ENCODE data around the gene A1BG. TPM values are rescaled to one million over a fixed set of nuclear protein-coding genes. Genes with fewer than 3 reads are reported as not detected.

A1BG gene
- total and polyA plus RNA-seq, 2 of the 8 experiments (the other 6 are each of a cell fraction or from before 2014, with no cell fraction given): 20.8 to 69.6 TPM

DNA sequence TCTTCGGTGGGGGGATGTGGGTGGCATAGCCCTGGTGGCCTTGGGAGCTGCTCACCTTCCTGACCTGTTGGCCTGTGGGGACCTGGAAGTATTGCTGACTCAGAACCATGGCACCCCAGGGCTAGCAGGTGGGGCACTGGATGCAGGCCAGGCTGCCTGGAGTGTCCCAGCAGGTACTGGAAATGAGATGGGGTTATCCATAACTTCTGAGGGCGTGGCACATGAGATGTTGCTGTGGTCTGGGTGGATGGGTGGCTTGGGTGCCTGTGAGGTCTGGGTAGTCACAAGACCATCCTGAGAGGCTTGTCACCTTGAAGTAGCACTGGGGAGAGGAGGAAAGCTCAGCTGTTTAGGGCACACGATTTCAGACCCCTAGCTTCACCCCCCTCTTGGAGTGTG is 41.5 kb upstream of the A1BG start:
- WGBS, 2 experiments (ENCODE audit: extremely low coverage in 1 of 2, insufficient coverage in 1 of 2, insufficient read length in 1 of 2, insufficient replicate concordance in 2 of 2, low coverage in 1 of 2, low lambda C conversion rate in 2 of 2, missing lambda C conversion rate in 1 of 2): 88% methylated on average over 3 of the region's 3 CpGs; no CpG with 5 or more reads in 1 of the 2 experiments
- H4K91ac ChIP-seq (replicated peaks; ENCODE audit: insufficient read length, low read length): no peak overlapping the region
- H3K14ac ChIP-seq (ENCODE audit: insufficient read length): no peak overlapping the region
- H3K79me1 ChIP-seq (ENCODE audit: low read depth, low read length): 0 out of 2 replicates have a peak, but pooled peaks cover 2% of the 10 kb centered on the region
- no peak overlapping the region for H2BK15ac ChIP-seq (ENCODE audit: low read length)
- H3K4me3 ChIP-seq (ENCODE audit: extremely low read depth in 1 of 4, insufficient read depth in 2 of 4, low read depth in 3 of 4, low read length in 4 of 4): no peak overlapping the region
- H3K23me2 ChIP-seq (ENCODE audit: low read depth, low read length): peaks cover 7% of the 10 kb centered on the region; the same call in 1 of the 2 replicates
- ChIA-PET CTCF (ENCODE audit: partially characterized antibody) (interaction anchor here (0.6 to 1.3 kb wide), 3 partner anchors 28 to 55 kb away, joined by 3 to 4 read pairs (median 3); no protein-coding TSS in a partner anchor), POLR2A (ENCODE audit: partially characterized antibody) (interaction anchor here (1.0 to 7.2 kb wide), 16 partner anchors 8 to 75 kb away, joined by 3 to 78 read pairs (median 6); partner anchors contain the start of genes RPS5, ZNF324B, ZNF497 and ZNF584)
- H3K27me3 ChIP-seq (replicated peaks in 1 of 4; ENCODE audit: control insufficient read depth in 3 of 4, extremely low read depth in 1 of 4, insufficient read depth in 3 of 4, low read length in 3 of 4): peaks cover 3 to 13% (median 11%) of the 10 kb centered on the region in 4 experiments; a peak in 6 of 7 replicates
- DNase-seq (ENCODE audit: low read depth in 1 of 2, low spot score in 2 of 2) (peak in 1 of 2 experiments; percentile 52), FAIRE-seq (no peak)
- no peak overlapping the region for H2AFZ ChIP-seq (ENCODE audit: low read length)
- H4K8ac ChIP-seq (ENCODE audit: extremely low read depth, insufficient read depth, low read length): no peak overlapping the region
- H2AK5ac ChIP-seq (ENCODE audit: low read depth, low read length): no peak overlapping the region
- H3K4me1 ChIP-seq (replicated peaks in 1 of 4; ENCODE audit: control insufficient read depth in 3 of 4, insufficient read depth in 4 of 4, low read length in 3 of 4): peaks cover 0 to 20% (median 12%) of the 10 kb centered on the region in 4 experiments; a peak in 5 of 7 replicates
- no peak overlapping the region for H2BK20ac ChIP-seq (ENCODE audit: low read length)
- H3K36me3 ChIP-seq (ENCODE audit: control insufficient read depth in 2 of 4, insufficient read depth in 4 of 4, low read length in 3 of 4): peaks cover 16 to 43% (median 33%) of the 10 kb centered on the region in 4 experiments
- no peaks in the 10 kb centered on the region for H3K9me3 ChIP-seq (ENCODE audit: insufficient read depth in 2 of 2, low read depth in 1 of 2, low read length in 1 of 2)
- H3K9ac ChIP-seq (replicated peaks in 1 of 4; ENCODE audit: extremely low read depth in 1 of 4, low read depth in 3 of 4, low read length in 3 of 4): no peak overlapping the region
- H3K18ac ChIP-seq (ENCODE audit: extremely low read depth, low read length): no peak overlapping the region
- H2BK5ac ChIP-seq (ENCODE audit: low read depth, low read length): 0 out of 2 replicates have a peak overlapping the region, but pooled peaks have one; percentile 44
- H4K5ac ChIP-seq (ENCODE audit: insufficient read length, low read depth, low read length): no peak overlapping the region
- peak overlapping the region in 1 of 2 experiments; percentile 63; a peak in 1 of 4 replicates for H3K4me2 ChIP-seq (ENCODE audit: insufficient read depth in 1 of 2, low read depth in 2 of 2, low read length in 2 of 2)
- H2BK120ac ChIP-seq (replicated peaks; ENCODE audit: low read depth, low read length): no peak overlapping the region
- H3K79me2 ChIP-seq (ENCODE audit: control insufficient read depth in 1 of 2, insufficient read depth in 2 of 2, low read length in 2 of 2): peaks cover 0 to 17% of the 10 kb centered on the region in 2 experiments; a peak in 2 of 4 replicates
- no peak overlapping the region for H3K23ac ChIP-seq (ENCODE audit: insufficient read length)
- H2BK12ac ChIP-seq (ENCODE audit: low read depth, low read length): no peak overlapping the region
- no peak overlapping the region for H3K27ac ChIP-seq (ENCODE audit: low read depth, low read length)
- H3K56ac ChIP-seq (replicated peaks; ENCODE audit: insufficient read length, low read depth, low read length): no peak overlapping the region
- no peak overlapping the region for H3K4ac ChIP-seq (replicated peaks; ENCODE audit: insufficient read length, low read depth, low read length)
- H4K20me1 ChIP-seq (replicated peaks in 1 of 2; ENCODE audit: control insufficient read depth in 1 of 2, insufficient read depth in 2 of 2, low read length in 2 of 2): peaks cover 12 to 17% of the 10 kb centered on the region in 2 experiments
- TF ChIP-seq, protein P1, sequence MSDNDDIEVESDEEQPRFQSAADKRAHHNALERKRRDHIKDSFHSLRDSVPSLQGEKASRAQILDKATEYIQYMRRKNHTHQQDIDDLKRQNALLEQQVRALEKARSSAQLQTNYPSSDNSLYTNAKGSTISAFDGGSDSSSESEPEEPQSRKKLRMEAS (IDR thresholded peaks at IDR 0.05): no peak
- TF ChIP-seq CHD1 (IDR thresholded peaks at IDR 0.05; ENCODE audit: low read depth, low read length): no peak
- TF ChIP-seq NRF1 (IDR thresholded peaks at IDR 0.05; ENCODE audit: low read depth, low read length): no peak
- TF ChIP-seq YY1 (IDR thresholded peaks at IDR 0.05; ENCODE audit: low read depth, low read length): no peak
